ENCODE data around the gene TUBB2B. TPM values are rescaled to one million over a fixed set of nuclear protein-coding genes. Genes with fewer than 3 reads are reported as not detected.

TUBB2B gene
- total RNA-seq, 1 experiment from 2014 or later, result 3.0 TPM

DNA sequence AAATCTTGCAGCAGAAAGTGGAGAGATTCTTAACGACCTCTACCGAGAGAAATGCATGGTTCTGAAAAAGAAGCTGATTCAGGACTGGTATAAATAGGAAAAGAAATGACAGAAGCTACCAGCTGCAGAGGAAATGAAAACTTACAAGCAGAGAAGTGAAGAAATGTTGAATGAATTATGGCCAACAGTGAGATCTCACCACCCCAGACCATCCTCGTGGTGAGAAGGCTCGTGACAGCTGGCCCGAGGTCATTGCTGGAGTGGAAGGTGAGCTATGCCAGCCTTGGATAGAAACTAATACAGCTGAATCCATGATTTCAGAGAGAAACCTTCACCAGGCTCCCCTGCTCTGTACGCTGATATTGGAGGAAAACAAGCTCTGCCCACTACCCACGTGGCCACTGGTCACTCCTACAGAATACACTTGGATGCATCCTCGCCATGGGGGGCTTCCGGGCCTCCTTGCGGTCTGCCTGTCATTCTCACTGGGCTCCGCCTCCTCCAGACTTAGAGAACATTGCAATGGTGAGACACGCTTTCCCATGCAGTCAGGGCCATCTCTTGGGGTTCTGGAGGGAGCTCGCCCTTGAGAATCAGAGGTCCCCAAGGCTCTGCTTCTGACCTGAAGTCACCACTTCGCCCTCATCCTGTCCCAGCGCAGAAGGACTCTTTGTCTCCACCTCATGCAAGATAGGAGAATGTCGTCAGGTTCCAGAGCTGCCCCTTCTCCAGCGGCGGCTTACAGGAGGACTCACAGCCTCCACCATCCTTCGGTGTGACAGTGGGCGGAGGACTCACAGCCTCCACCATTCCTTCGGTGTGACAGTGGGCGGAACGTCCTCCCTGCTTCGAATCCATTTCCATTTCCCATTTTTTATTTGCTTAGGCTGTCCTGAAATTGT lies 10.6 kb upstream of the TUBB2B start:
- Mint-ChIP-seq H3K9me3 (ENCODE audit: low read depth, unreplicated experiment) (no peaks in the 10 kb centered on the region), H3K4me1 (ENCODE audit: low read depth, unreplicated experiment) (no peaks in the 10 kb centered on the region), H3K36me3 (ENCODE audit: insufficient read depth, unreplicated experiment) (no peaks in the 10 kb centered on the region), H3K27ac (ENCODE audit: unreplicated experiment) (no peak overlapping the region), H3K27me3 (ENCODE audit: unreplicated experiment) (peaks cover 75% of the 10 kb centered on the region), H3K4me3 (ENCODE audit: low read depth, unreplicated experiment) (no peak overlapping the region)
- no peak for TF ChIP-seq CTCF (IDR thresholded peaks at IDR 0.05; ENCODE audit: unreplicated experiment)
- intact Hi-C loops (cut with micrococcal nuclease; ENCODE audit: unreplicated experiment), result no loop called here
- CTCF ChIA-PET, result no interaction called here
- DNase-seq, result no peak
- no TSS peak for BruUV-seq (replicated peaks)

DNA sequence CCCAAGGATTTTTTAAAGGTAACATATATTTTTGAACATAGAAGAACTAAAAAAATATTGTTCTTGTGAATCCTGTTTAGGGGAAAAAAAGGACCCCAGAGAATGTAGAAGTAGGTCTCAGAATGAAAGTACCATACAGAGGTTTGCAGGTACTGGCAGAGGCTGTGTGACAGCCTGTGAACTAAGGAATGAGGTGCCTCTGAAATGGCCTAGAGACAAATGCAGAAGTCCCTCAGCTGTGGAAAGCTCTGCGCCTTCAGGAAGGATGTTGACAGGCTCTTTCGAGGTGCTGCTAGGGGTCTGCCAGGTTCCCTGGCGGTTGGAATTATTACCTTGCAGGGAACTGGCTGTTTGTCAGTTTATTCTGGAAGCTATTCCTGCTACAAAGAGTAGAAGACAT lies 8.6 kb upstream of the TUBB2B start:
- peaks cover 10% of the 10 kb centered on the region for H3K36me3 Mint-ChIP-seq (ENCODE audit: insufficient read depth, unreplicated experiment)
- DNase-seq, result no peak
- CTCF ChIA-PET, result no interaction called here
- no peaks in the 10 kb centered on the region for H3K4me1 Mint-ChIP-seq (ENCODE audit: low read depth, unreplicated experiment)
- no peak overlapping the region for H3K4me3 Mint-ChIP-seq (ENCODE audit: low read depth, unreplicated experiment)
- no peaks in the 10 kb centered on the region for H3K9me3 Mint-ChIP-seq (ENCODE audit: low read depth, unreplicated experiment)
- H3K27me3 Mint-ChIP-seq (ENCODE audit: unreplicated experiment), result peaks cover 83% of the 10 kb centered on the region
- H3K27ac Mint-ChIP-seq (ENCODE audit: unreplicated experiment), result no peak overlapping the region
- intact Hi-C loops (cut with micrococcal nuclease; ENCODE audit: unreplicated experiment), result no loop called here
- no TSS peak for BruUV-seq (replicated peaks)
- no peak for TF ChIP-seq CTCF (IDR thresholded peaks at IDR 0.05; ENCODE audit: unreplicated experiment)

GRCh38 chr6:3235486-3235885 lies 8.0 kb upstream of the TUBB2B start:
- CTCF ChIA-PET, result no interaction called here
- Mint-ChIP-seq H3K27me3 (ENCODE audit: unreplicated experiment) (peaks cover 88% of the 10 kb centered on the region), H3K27ac (ENCODE audit: unreplicated experiment) (no peak overlapping the region), H3K4me3 (ENCODE audit: low read depth, unreplicated experiment) (no peak overlapping the region), H3K4me1 (ENCODE audit: low read depth, unreplicated experiment) (no peaks in the 10 kb centered on the region), H3K9me3 (ENCODE audit: low read depth, unreplicated experiment) (no peaks in the 10 kb centered on the region), H3K36me3 (ENCODE audit: insufficient read depth, unreplicated experiment) (peaks cover 10% of the 10 kb centered on the region)
- no peak for TF ChIP-seq CTCF (IDR thresholded peaks at IDR 0.05; ENCODE audit: unreplicated experiment)
- DNase-seq, result no peak
- BruUV-seq (replicated peaks), result no TSS peak
- intact Hi-C loops (cut with micrococcal nuclease; ENCODE audit: unreplicated experiment), result no loop called here

GRCh38 chr6:3233904-3234303 lies 6.5 kb upstream of the TUBB2B start:
- CTCF ChIA-PET, result no interaction called here
- peaks cover 92% of the 10 kb centered on the region for H3K27me3 Mint-ChIP-seq (ENCODE audit: unreplicated experiment)

More at GRCh38 chr6:3233904-3234303, 6.5 kb upstream of the TUBB2B start:
- Mint-ChIP-seq H3K27ac (ENCODE audit: unreplicated experiment) (no peak overlapping the region), H3K4me1 (ENCODE audit: low read depth, unreplicated experiment) (peaks cover 5% of the 10 kb centered on the region), H3K9me3 (ENCODE audit: low read depth, unreplicated experiment) (no peaks in the 10 kb centered on the region), H3K36me3 (ENCODE audit: insufficient read depth, unreplicated experiment) (peaks cover 10% of the 10 kb centered on the region), H3K4me3 (ENCODE audit: low read depth, unreplicated experiment) (no peak overlapping the region)
- no peak for TF ChIP-seq CTCF (IDR thresholded peaks at IDR 0.05; ENCODE audit: unreplicated experiment)
- BruUV-seq (replicated peaks), result no TSS peak
- no peak for DNase-seq
- intact Hi-C loops (cut with micrococcal nuclease; ENCODE audit: unreplicated experiment), result no loop called here
